ENCODE data around the gene THOC6. TPM values are rescaled to one million over a fixed set of nuclear protein-coding genes. Genes with fewer than 3 reads are reported as not detected.

Gene THOC6
- total RNA-seq, 4 donors from 2014 or later: 10.1 to 42.8 (median 17.6) TPM

DNA sequence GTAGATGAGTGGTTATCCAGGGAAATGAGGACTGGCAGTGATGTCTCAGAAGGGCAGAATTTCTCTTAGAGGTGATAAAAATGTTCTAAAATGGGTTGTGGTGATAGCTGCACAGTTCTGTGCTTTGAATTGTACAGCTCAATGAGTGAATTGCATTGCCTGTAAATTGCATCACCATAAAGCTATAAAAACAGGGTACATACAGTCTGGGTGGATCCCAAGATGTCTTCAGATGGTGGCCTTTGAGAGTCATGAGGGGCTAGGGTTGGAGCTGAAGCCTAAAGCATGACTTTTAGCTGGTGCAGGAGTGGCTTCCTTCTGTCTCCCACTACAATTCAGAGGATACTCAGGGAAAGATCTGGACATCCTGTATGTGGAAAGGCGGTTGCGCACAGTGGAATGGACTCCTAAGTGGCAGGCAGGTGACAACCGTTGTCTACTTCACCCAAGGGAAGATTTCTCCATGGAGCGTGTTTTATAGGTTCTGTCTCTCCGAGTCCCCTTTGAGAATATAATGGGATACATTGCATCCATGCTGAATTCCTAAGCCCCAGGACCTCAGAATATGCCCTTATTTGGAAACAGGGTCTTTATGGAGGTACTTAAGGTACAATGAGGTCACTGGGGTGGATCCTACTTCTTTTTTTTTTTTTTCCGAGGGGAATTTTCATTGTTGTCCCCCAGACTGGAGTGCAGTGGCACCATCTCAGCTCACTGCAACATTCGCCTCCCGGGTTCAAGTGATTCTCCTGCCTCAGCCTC, 40.0 kb downstream of the THOC6 start:
- no peak for DNase-seq
- TF ChIP-seq EP300 (IDR thresholded peaks at IDR 0.05; ENCODE audit: low read depth) (no peak), POLR2A (IDR thresholded peaks at IDR 0.05) (no peak), POLR2AphosphoS5 (IDR thresholded peaks at IDR 0.05) (no peak)
- TF ChIP-seq, protein P1, sequence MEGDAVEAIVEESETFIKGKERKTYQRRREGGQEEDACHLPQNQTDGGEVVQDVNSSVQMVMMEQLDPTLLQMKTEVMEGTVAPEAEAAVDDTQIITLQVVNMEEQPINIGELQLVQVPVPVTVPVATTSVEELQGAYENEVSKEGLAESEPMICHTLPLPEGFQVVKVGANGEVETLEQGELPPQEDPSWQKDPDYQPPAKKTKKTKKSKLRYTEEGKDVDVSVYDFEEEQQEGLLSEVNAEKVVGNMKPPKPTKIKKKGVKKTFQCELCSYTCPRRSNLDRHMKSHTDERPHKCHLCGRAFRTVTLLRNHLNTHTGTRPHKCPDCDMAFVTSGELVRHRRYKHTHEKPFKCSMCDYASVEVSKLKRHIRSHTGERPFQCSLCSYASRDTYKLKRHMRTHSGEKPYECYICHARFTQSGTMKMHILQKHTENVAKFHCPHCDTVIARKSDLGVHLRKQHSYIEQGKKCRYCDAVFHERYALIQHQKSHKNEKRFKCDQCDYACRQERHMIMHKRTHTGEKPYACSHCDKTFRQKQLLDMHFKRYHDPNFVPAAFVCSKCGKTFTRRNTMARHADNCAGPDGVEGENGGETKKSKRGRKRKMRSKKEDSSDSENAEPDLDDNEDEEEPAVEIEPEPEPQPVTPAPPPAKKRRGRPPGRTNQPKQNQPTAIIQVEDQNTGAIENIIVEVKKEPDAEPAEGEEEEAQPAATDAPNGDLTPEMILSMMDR (IDR thresholded peaks at IDR 0.05): no peak
- H3K4me3 ChIP-seq: no peak overlapping the region
- H3K9me3 ChIP-seq: no peaks in the 10 kb centered on the region
- H3K4me1 ChIP-seq: peaks cover 11 to 57% (median 37%) of the 10 kb centered on the region in 4 donors
- in situ Hi-C loops (cut with MboI; ENCODE audit: low pct_ligation_motif_present in 1 of 4, low pct_unique_long_range_greater_than_20kb in 1 of 4, low sequenced_read_pairs in 3 of 4): loop anchor here in 2 of 4 donors (10.0 kb wide), 1 partner anchor 61 kb away; no protein-coding TSS in a partner anchor
- intact Hi-C loops (cut with DNase I; ENCODE audit: low total_unique reads): no loop called here
- H3K27me3 ChIP-seq: no peaks in the 10 kb centered on the region
- 87 to 93% methylated on average over 6 to 8 of the region's 8 CpGs for WGBS, 2 donors (ENCODE audit: low coverage in 1 of 2)
- H3K36me3 ChIP-seq: no peaks in the 10 kb centered on the region
- peak overlapping the region; percentile 55 to 87 (median 78) for H3K27ac ChIP-seq

DNA sequence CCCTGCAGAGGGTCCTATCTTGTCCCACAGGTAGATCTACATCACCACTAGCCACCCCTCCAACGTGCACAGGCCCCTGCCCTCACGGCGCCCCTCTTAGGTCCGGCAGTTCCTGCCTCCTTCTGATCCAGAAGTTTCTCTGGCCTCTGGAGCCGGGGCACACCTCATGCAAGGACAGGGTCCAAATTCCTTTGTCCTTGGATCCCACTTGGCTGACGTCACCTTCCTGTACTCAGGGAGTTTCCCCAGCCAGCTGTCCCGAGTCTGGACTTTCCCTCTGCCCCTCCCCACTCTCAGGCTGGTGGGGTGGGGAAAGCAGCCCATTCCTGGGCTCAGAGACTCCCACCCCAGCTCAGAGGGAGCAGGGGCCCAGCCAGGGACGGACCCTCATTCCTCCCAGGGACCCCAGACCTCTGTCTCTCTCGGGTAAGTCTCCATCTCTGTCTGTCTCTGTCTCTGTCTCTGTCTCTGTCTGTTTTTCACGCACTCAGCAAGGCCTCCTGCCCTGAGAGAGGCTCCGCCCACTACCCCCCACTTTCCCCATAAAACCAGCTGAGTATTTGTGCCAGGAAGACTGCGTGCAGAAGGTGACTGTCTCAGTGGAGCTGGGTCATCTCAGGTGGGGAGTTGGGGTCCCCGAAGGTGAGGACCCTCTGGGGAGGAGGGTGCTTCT, 41.4 kb downstream of the THOC6 start, which contains the start of gene IL32:
TSS of gene IL32 (plus strand) at position 572 of the 673 bp plus-strand sequence. CDS start 172 bp downstream, outside the sequence.
- TF ChIP-seq POLR2A (IDR thresholded peaks at IDR 0.05) (peak; percentile 77), POLR2AphosphoS5 (IDR thresholded peaks at IDR 0.05) (peak; percentile 35 to 75 (median 73))
- TF ChIP-seq, protein P1 (IDR thresholded peaks at IDR 0.05): no peak
- in situ Hi-C loops (cut with MboI; ENCODE audit: low pct_ligation_motif_present in 1 of 4, low pct_unique_long_range_greater_than_20kb in 1 of 4, low sequenced_read_pairs in 3 of 4): loop anchor here in 2 of 4 donors (10.0 kb wide), 1 partner anchor 60 kb away; no protein-coding TSS in a partner anchor
- DNase-seq: peak; percentile 89
- Histone ChIP-seq H3K4me1 (peaks cover 6 to 49% (median 29%) of the 10 kb centered on the region in 4 donors), H3K27ac (peak within 1 kb of the TSS; percentile 78 to 87 (median 81)), H3K27me3 (no peaks in the 10 kb centered on the region), H3K9me3 (no peaks in the 10 kb centered on the region), H3K36me3 (no peaks in the 10 kb centered on the region), H3K4me3 (peak within 1 kb of the TSS; percentile 15 to 50 (median 26))
- intact Hi-C loops (cut with DNase I; ENCODE audit: low total_unique reads): no loop called here
- WGBS, 2 donors (ENCODE audit: low coverage in 1 of 2): 0 to 25% methylated on average over 1 to 12 of the region's 13 CpGs

DNA sequence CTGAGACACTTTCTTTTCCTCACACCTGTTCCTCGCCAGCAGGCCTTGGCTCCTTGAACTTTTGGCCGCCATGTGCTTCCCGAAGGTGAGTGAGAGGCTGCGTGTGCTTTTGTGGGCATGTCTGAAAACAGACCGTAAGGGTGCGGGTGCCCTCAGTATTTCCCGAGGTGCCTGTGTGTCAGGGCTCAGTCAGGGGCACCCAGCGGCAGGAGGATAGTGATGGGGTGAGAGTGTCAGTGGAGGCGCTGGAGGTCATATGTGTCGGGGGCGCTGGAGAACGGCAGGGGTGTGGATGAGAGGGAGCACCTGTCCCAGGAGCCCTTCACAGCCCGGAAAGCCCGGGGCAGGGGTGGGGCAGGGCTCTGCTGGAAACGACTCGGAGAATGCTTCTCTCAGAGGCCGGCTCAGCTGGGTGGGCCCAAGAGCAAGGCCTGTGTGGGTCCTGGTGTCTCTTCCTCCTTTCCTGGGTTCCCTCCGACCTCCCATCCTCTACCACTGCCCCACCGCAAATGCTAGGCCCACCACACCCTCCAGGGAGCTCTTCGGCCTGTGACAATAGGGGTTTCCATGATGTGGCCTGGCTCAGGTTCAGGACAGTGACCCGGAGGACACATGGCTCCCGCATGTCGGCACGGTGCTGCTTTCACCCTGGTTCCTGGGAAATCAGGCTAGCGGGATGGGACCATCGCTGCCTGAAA, 42.1 kb downstream of the THOC6 start:
- Histone ChIP-seq H3K4me1 (peaks cover 6 to 47% (median 29%) of the 10 kb centered on the region in 4 donors), H3K27ac (peak overlapping the region; percentile 78 to 87 (median 81)), H3K36me3 (no peaks in the 10 kb centered on the region), H3K9me3 (no peaks in the 10 kb centered on the region), H3K4me3 (peak overlapping the region; percentile 15 to 50 (median 26)), H3K27me3 (no peaks in the 10 kb centered on the region)
- 59% methylated on average over 26 of the region's 26 CpGs; no CpG with 5 or more reads in 1 of the 2 donors for WGBS, 2 donors (ENCODE audit: low coverage in 1 of 2)
- DNase-seq: no peak
- intact Hi-C loops (cut with DNase I; ENCODE audit: low total_unique reads) (no loop called here), in situ Hi-C loops (cut with MboI; ENCODE audit: low pct_ligation_motif_present in 1 of 4, low pct_unique_long_range_greater_than_20kb in 1 of 4, low sequenced_read_pairs in 3 of 4) (loop anchor here in 2 of 4 donors (10.0 kb wide), 1 partner anchor 59 kb away; no protein-coding TSS in a partner anchor)
- TF ChIP-seq EP300 (IDR thresholded peaks at IDR 0.05; ENCODE audit: low read depth) (no peak), POLR2A (IDR thresholded peaks at IDR 0.05) (no peak), POLR2AphosphoS5 (IDR thresholded peaks at IDR 0.05) (no peak)
- TF ChIP-seq, protein P1 (IDR thresholded peaks at IDR 0.05): no peak

All from transverse colon (tissue), 4 donors.